H1 (cell line): Measurements from ENCODE around the gene WDFY4. TPM values are rescaled to one million over a fixed set of nuclear protein-coding genes. Genes with fewer than 3 reads are reported as not detected.

Experiments used
- ATF3 ChIP-seq: IDR thresholded peaks from 2 replicates; pipeline ENCODE4 v1.6.1; 2011; ENCODE audit warnings: low read depth, mild to moderate bottlenecking, low read length; ENCODE audit not compliant: insufficient read depth
- JUN ChIP-seq: IDR thresholded peaks from 2 replicates; pipeline ENCODE4 v1.6.1; 2011; ENCODE audit warnings: low read depth, mild to moderate bottlenecking, improper control_type of control experiment, low read length
- SIRT6 ChIP-seq: IDR thresholded peaks from one replicate; pipeline ENCODE4 v1.7.1; 2012; ENCODE audit warnings: low read length, inconsistent platforms
- TEAD4 ChIP-seq: IDR thresholded peaks from 2 replicates; pipeline ENCODE4 v1.6.1; 2012; ENCODE audit warnings: low read depth, low read length, inconsistent platforms, mixed read lengths
- polyA plus RNA-seq, 7 experiments: library from polyadenylated mRNA; depleted of rRNA in 3 of 7; stranded (reverse) in 5 of 7; unstranded in 2 of 7; fragments of >200 nt in 5 of 7; fragments of 200-250 nt in 2 of 7; gene quantifications; 1 replicate in 5 of 7; 2 replicates in 1 of 7; 4 replicates in 1 of 7; pipeline versions ENCODE4 v1.2.1 to v1.2.3, GENCODE V29; 2011 to 2013; ENCODE audit warnings: missing spikeins in 2 of 7, mixed read lengths in 2 of 7
- total RNA-seq: library from RNA; stranded (reverse); fragmentation: NEBNext Ultra II Directional; extraction: Animal tissue kit (Norgen Biotek cat#: 25700); gene quantifications from 2 replicates; pipeline ENCODE4 v1.2.1, GENCODE V29; 2021

WDFY4 gene
- total and polyA plus RNA-seq, 2 of the 8 experiments (the other 6 are each of a cell fraction or from before 2014, with no cell fraction given), result not detected

GRCh38 chr10:48847691-48848090, 163.0 kb downstream of the WDFY4 start (continued):
- TF ChIP-seq ATF3 (no peak), TEAD4 (no peak), JUN (no peak), SIRT6 (no peak)
